HepG2 (cell line): Measurements from ENCODE around the gene UBASH3A. TPM values are rescaled to one million over a fixed set of nuclear protein-coding genes. Genes with fewer than 3 reads are reported as not detected.

Experiments
- ATAC-seq: fragments of 200-7000 bp; cut with Tn5 transposase; 3 replicates; pipeline ENCODE4 v1.9.1; 2020; ENCODE audit warnings: mild to moderate bottlenecking, moderate library complexity
- BruUV-seq: library from RNA; stranded (reverse); fragments of 400-500 nt; replicated peaks from 2 replicates; lab custom pipeline; 2021; lab: Mats Ljungman, UMichigan
- CTCF ChIA-PET: fragments of 300-600 bp; formaldehyde crosslinking; extraction: SDS; loops from one replicate; lab custom pipeline; 2021; ENCODE audit warnings: low total read pairs, inconsistent platforms, low intra/inter-chr PET ratio; lab: Yijun Ruan, JAX
- POLR2A ChIA-PET: fragments of 350-600 bp; sonication (Branson Sonifier 250); formaldehyde crosslinking; loops from one replicate; lab custom pipeline; 2020; ENCODE audit warnings: antibody characterized with exemption, inconsistent platforms; lab: Yijun Ruan, JAX
- DNase-seq: peaks from one replicate; pipeline ENCODE4 v3.0.0-alpha.2; 2015; ENCODE audit warnings: low spot score
- FAIRE-seq: peaks from 3 replicates; lab custom pipeline; 2011; peaks lifted over from hg19 to GRCh38; lab: Jason Lieb, UNC
- H2AFZ ChIP-seq: one replicate; pipeline ENCODE4 v1.6.1; 2011; ENCODE audit warnings: low read length, inconsistent platforms
- H3K27ac ChIP-seq: fragments of 300-600 bp; 3 replicates; pipeline ENCODE4 v1.8.0; 2011; ENCODE audit warnings: mixed run types, mild to moderate bottlenecking, mixed read lengths, low read length, inconsistent platforms; ENCODE audit not compliant: insufficient read depth; ENCODE audit errors: extremely low read length
- H3K27me3 ChIP-seq, 2 experiments: fragments of 200-600 bp in 1 of 2; 2 replicates in 1 of 2; 3 replicates in 1 of 2; pipeline versions ENCODE4 v1.6.0 to v1.8.0; 2011; ENCODE audit warnings: low read length in 2 of 2, mild to moderate bottlenecking in 2 of 2, moderate library complexity in 2 of 2, inconsistent platforms in 1 of 2; ENCODE audit not compliant: insufficient read depth in 2 of 2, control insufficient read depth in 1 of 2
- H3K36me3 ChIP-seq, 2 experiments: fragments of 200-600 bp in 1 of 2; replicated peaks in 1 of 2; 2 replicates in 1 of 2; 3 replicates in 1 of 2; pipeline versions ENCODE4 v1.5.1 to v1.8.0; 2011; ENCODE audit warnings: low read length in 2 of 2, inconsistent platforms in 1 of 2; ENCODE audit not compliant: insufficient read depth in 2 of 2, control insufficient read depth in 1 of 2
- H3K4me1 ChIP-seq: 2 replicates; pipeline ENCODE4 v1.5.1; 2012; ENCODE audit warnings: low read length, inconsistent platforms; ENCODE audit not compliant: insufficient read depth
- H3K4me2 ChIP-seq: 2 replicates; pipeline ENCODE4 v1.6.0; 2011; ENCODE audit warnings: low read depth, low read length, inconsistent platforms
- H3K4me3 ChIP-seq, 3 experiments: fragments of 200-600 bp in 1 of 3; sonication (generic), shearing (Covaris generic) in 1 of 3; replicated peaks in 1 of 3; 2 replicates each; pipeline ENCODE4 v1.5.1; 2011 to 2016; ENCODE audit warnings: low read length in 3 of 3, inconsistent platforms in 2 of 3, low read depth in 2 of 3, mild to moderate bottlenecking in 2 of 3, control low read depth in 1 of 3, mixed read lengths in 1 of 3; ENCODE audit not compliant: insufficient read depth in 1 of 3
- H3K79me2 ChIP-seq: one replicate; pipeline ENCODE4 v1.6.1; 2011; ENCODE audit warnings: low read length, inconsistent platforms; ENCODE audit not compliant: insufficient read depth
- H3K9ac ChIP-seq: 2 replicates; pipeline ENCODE4 v1.6.0; 2011; ENCODE audit warnings: mild to moderate bottlenecking, low read depth, low read length, inconsistent platforms; ENCODE audit not compliant: insufficient read depth
- H3K9me3 ChIP-seq: 2 replicates; pipeline ENCODE4 v1.5.1; 2012; ENCODE audit warnings: mild to moderate bottlenecking, low read length
- H4K20me1 ChIP-seq: 2 replicates; pipeline ENCODE4 v1.6.0; 2011; ENCODE audit warnings: inconsistent platforms, mild to moderate bottlenecking, low read length, moderate library complexity; ENCODE audit not compliant: insufficient read depth
- IRX3 ChIP-seq: sonication (generic); formaldehyde crosslinking; IDR thresholded peaks from 2 replicates; pipeline ENCODE4 v1.8.1; 2023; ENCODE audit warnings: mild to moderate bottlenecking, low read depth, missing genetic modification reagents, borderline replicate concordance
- MAFK ChIP-seq, 2 experiments: IDR thresholded peaks in 1 of 2; conservative IDR thresholded peaks in 1 of 2; 2 replicates each; pipeline ENCODE4 v1.6.1; 2011; ENCODE audit warnings: improper control_type of control experiment in 2 of 2, low read length in 2 of 2
- TOPORS ChIP-seq: sonication (generic); formaldehyde crosslinking; IDR thresholded peaks from 2 replicates; pipeline ENCODE4 v1.8.0; 2023; ENCODE audit warnings: mild to moderate bottlenecking, missing genetic modification reagents
- ZBTB7A ChIP-seq: sonication (generic); formaldehyde crosslinking; IDR thresholded peaks from 2 replicates; pipeline ENCODE4 v1.8.0; 2022; ENCODE audit warnings: mild to moderate bottlenecking, missing genetic modification reagents
- ZNF142 ChIP-seq: sonication (generic); formaldehyde crosslinking; IDR thresholded peaks from 2 replicates; pipeline ENCODE4 v1.4.0; 2020; ENCODE audit warnings: missing genetic modification reagents
- ZNF761 ChIP-seq: sonication (generic); formaldehyde crosslinking; conservative IDR thresholded peaks from 2 replicates; pipeline ENCODE4 v1.4.0; 2020; ENCODE audit warnings: mild to moderate bottlenecking, missing genetic modification reagents
- WGBS: methylation state at CpG from one replicate; pipeline ENCODE4 v1.1.6; 2017; ENCODE audit warnings: low lambda C conversion rate; 5-methylcytosine and 5-hydroxymethylcytosine counted together
- in situ Hi-C: cut with HindIII; loops from 2 replicates; pipeline ENCODE4 v1.10.0; 2017; ENCODE audit warnings: low pct_unique_long_range_greater_than_20kb; ENCODE audit not compliant: extremely low pct_ligation_motif_present
- intact Hi-C: fragments of 100-400 bp; cut with micrococcal nuclease; formaldehyde crosslinking; loops from one replicate; pipeline ENCODE4 v1.10.0; 2022; ENCODE audit not compliant: unreplicated experiment
- polyA plus RNA-seq, 8 experiments: library from polyadenylated mRNA; depleted of rRNA in 3 of 8; stranded (reverse) in 7 of 8; unstranded in 1 of 8; fragments of >200 nt; fragmentation: Illumina TruSeq in 4 of 8; extraction: Trizol in 4 of 8; gene quantifications; 2 replicates each; pipeline versions ENCODE4 v1.2.1 to v1.2.3, GENCODE V29; 2011 to 2016; ENCODE audit warnings: low read depth in 4 of 8, missing spikeins in 1 of 8, mixed read lengths in 1 of 8; ENCODE audit not compliant: insufficient read depth in 1 of 8
- total RNA-seq, 5 experiments: library from RNA; depleted of rRNA; stranded (reverse); fragments of >200 nt; fragmentation: Illumina TruSeq; extraction: Trizol; gene quantifications; 2 replicates each; pipeline ENCODE4 v1.2.3, GENCODE V29; 2016; ENCODE audit warnings: low read depth in 1 of 5

The UBASH3A gene
- total and polyA plus RNA-seq, 2 of the 13 experiments (the other 11 are each of a cell fraction or from before 2014, with no cell fraction given) = not detected

- Histone ChIP-seq H3K27me3 (peaks cover 1 to 16% of the 10 kb centered on the region in 2 experiments; a peak in 1 of 5 replicates), H2AFZ (no peak overlapping the region), H3K27ac (no peak overlapping the region), H3K9me3 (no peaks in the 10 kb centered on the region), H3K79me2 (no peaks in the 10 kb centered on the region), H3K4me3 (no peak overlapping the region), H3K36me3 (no peaks in the 10 kb centered on the region), H3K9ac (no peak overlapping the region), H3K4me1 (peaks cover 28% of the 10 kb centered on the region), H4K20me1 (no peaks in the 10 kb centered on the region), H3K4me2 (no peak overlapping the region)
- no peak for ATAC-seq
- no TSS peak for BruUV-seq
- intact Hi-C loops = no loop called here
- 49% methylated on average over 7 of the region's 10 CpGs for WGBS
- ChIA-PET POLR2A (interaction anchor here (0.7 kb wide), 1 partner anchor 16 kb away, joined by 3 read pairs; no protein-coding TSS in a partner anchor), CTCF (no interaction called here)
- DNase-seq = no peak
- in situ Hi-C loops = no loop called here
- TF ChIP-seq TOPORS = no peak
- peak; percentile 50 to 68 for TF ChIP-seq MAFK (conservative IDR thresholded peaks at IDR 0.05 in 1 of 2, IDR thresholded peaks at IDR 0.05 in 1 of 2; ENCODE audit: low read length in 2 of 2)
- TF ChIP-seq IRX3 = no peak
- FAIRE-seq = no peak
These were observed 19.5 kb downstream of the UBASH3A start for GRCh38 chr21:42423197-42423675.

GRCh38 chr21:42423685-42424084, 20.0 kb downstream of the UBASH3A start:
- no peak overlapping the region for H3K4me2 ChIP-seq
- H3K9ac ChIP-seq = no peak overlapping the region
- ChIA-PET POLR2A (no interaction called here), CTCF (no interaction called here)
- no TSS peak for BruUV-seq
- in situ Hi-C loops (no loop called here), intact Hi-C loops (no loop called here)
- H3K79me2 ChIP-seq = no peaks in the 10 kb centered on the region
- H3K36me3 ChIP-seq = no peaks in the 10 kb centered on the region
- DNase-seq (no peak), ATAC-seq (no peak), FAIRE-seq (no peak)
- no peak overlapping the region for H2AFZ ChIP-seq
- no peak for TF ChIP-seq ZNF761
- no peak for TF ChIP-seq ZNF142 (CRISPR knock-in tag)
- no peak for TF ChIP-seq ZBTB7A (CRISPR knock-in tag)
- no peaks in the 10 kb centered on the region for H4K20me1 ChIP-seq
- H3K4me1 ChIP-seq = peaks cover 28% of the 10 kb centered on the region
- WGBS = 17% methylated on average over 2 of the region's 2 CpGs
- H3K27ac ChIP-seq = no peak overlapping the region
- H3K27me3 ChIP-seq = peaks cover 1 to 16% of the 10 kb centered on the region in 2 experiments; a peak in 1 of 5 replicates
- H3K4me3 ChIP-seq = no peak overlapping the region
- H3K9me3 ChIP-seq = no peaks in the 10 kb centered on the region
